Gastrocnemius medialis (tissue), 4 donors: Measurements from ENCODE around the gene CCDC85C.

Experiments used
- POLR2A ChIP-seq, 2 donors: fragments of 450-650 bp; IDR thresholded peaks; one replicate each; pipeline ENCODE4 v1.6.1; 2017; ENCODE audit warnings: antibody characterized with exemption in 2 of 2, mild to moderate bottlenecking in 2 of 2, moderate library complexity in 2 of 2
- TF ChIP-seq, protein P1 (sequence below), 5 experiments: fragments of 450-650 bp in 3 of 5; fragments of 200-600 bp in 2 of 5; sonication (generic) in 2 of 5; IDR thresholded peaks in 4 of 5; conservative IDR thresholded peaks in 1 of 5; 1 replicate in 4 of 5; 2 replicates in 1 of 5; pipeline ENCODE4 v1.5.1; 2016 to 2019; ENCODE audit warnings: antibody characterized with exemption in 5 of 5, mild to moderate bottlenecking in 3 of 5, moderate library complexity in 3 of 5

DNA sequence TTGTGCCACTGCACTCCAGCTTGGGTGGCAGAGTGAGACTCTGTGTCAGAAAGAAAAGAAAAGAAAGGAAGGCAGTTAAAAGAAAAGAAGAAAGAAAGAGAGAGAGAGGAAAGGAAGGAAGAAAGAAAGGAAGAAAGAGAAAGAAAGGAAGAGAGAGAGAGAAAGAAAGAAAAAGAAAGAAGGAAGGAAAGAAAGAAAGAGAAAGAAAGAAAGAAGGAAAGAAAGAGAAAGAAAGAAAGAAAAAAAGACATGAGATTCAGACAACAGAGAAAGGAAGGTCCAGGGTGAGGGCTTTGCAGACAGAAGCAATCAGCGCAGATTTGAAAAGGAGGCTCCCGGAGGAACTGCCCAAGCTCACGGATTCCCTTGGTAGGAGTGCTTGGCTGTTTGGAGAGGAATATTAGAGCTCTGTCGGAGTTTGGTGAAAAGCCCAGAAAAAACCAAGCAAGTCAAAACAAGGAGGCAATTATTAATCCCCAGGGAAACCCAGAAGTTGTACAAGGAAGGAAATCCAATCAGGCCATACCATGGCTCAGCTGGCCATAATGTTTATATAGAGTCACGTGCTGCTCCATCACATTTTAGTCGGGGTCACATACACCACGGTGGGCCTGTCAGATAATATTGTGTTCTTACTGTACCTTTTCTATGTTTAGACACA, 11.6 kb upstream of the CCDC85C start:
- TF ChIP-seq, protein P1, sequence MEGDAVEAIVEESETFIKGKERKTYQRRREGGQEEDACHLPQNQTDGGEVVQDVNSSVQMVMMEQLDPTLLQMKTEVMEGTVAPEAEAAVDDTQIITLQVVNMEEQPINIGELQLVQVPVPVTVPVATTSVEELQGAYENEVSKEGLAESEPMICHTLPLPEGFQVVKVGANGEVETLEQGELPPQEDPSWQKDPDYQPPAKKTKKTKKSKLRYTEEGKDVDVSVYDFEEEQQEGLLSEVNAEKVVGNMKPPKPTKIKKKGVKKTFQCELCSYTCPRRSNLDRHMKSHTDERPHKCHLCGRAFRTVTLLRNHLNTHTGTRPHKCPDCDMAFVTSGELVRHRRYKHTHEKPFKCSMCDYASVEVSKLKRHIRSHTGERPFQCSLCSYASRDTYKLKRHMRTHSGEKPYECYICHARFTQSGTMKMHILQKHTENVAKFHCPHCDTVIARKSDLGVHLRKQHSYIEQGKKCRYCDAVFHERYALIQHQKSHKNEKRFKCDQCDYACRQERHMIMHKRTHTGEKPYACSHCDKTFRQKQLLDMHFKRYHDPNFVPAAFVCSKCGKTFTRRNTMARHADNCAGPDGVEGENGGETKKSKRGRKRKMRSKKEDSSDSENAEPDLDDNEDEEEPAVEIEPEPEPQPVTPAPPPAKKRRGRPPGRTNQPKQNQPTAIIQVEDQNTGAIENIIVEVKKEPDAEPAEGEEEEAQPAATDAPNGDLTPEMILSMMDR (IDR thresholded peaks at IDR 0.05 in 4 of 5, conservative IDR thresholded peaks at IDR 0.05 in 1 of 5), result no peak
- no peak for TF ChIP-seq POLR2A (IDR thresholded peaks at IDR 0.05)
